Measurements from ENCODE around the gene PDLIM7. TPM values are rescaled to one million over a fixed set of nuclear protein-coding genes. Genes with fewer than 3 reads are reported as not detected.

The PDLIM7 gene
- total RNA-seq, 1 donor from 2014 or later: 187 TPM

- peak overlapping the region; percentile 87 for H3K4me3 Mint-ChIP-seq
- no peaks in the 10 kb centered on the region for H3K9me3 Mint-ChIP-seq
- peaks cover 15% of the 10 kb centered on the region for H3K27me3 Mint-ChIP-seq
- H3K4me1 Mint-ChIP-seq (ENCODE audit: unreplicated experiment): peaks cover 32% of the 10 kb centered on the region
- peaks cover 8% of the 10 kb centered on the region for H3K36me3 Mint-ChIP-seq
- peak; percentile 87 for DNase-seq (ENCODE audit: extremely low spot score, unreplicated experiment)
- H3K27ac Mint-ChIP-seq: no peak overlapping the region
- no peak for TF ChIP-seq CTCF (conservative IDR thresholded peaks at IDR 0.05)
Measured at GRCh38 chr5:177496727-177497291, 595 bp downstream of the PDLIM7 start.

GRCh38 chr5:177496070-177496726, 1.2 kb downstream of the PDLIM7 start:
- peaks cover 32% of the 10 kb centered on the region for H3K4me1 Mint-ChIP-seq (ENCODE audit: unreplicated experiment)
- H3K4me3 Mint-ChIP-seq: peak overlapping the region; percentile 87
- H3K27me3 Mint-ChIP-seq: peaks cover 15% of the 10 kb centered on the region
- peak overlapping the region; percentile 86 for H3K27ac Mint-ChIP-seq
- H3K9me3 Mint-ChIP-seq: no peaks in the 10 kb centered on the region
- peaks cover 8% of the 10 kb centered on the region for H3K36me3 Mint-ChIP-seq
- peak; percentile 63 for TF ChIP-seq CTCF (conservative IDR thresholded peaks at IDR 0.05)
- no peak for DNase-seq (ENCODE audit: extremely low spot score, unreplicated experiment)

- DNase-seq (ENCODE audit: extremely low spot score, unreplicated experiment): no peak
- no peaks in the 10 kb centered on the region for H3K9me3 Mint-ChIP-seq
- peaks cover 27% of the 10 kb centered on the region for H3K4me1 Mint-ChIP-seq (ENCODE audit: unreplicated experiment)
- H3K4me3 Mint-ChIP-seq: peak overlapping the region; percentile 87
- peaks cover 15% of the 10 kb centered on the region for H3K27me3 Mint-ChIP-seq
- TF ChIP-seq CTCF (conservative IDR thresholded peaks at IDR 0.05): peak; percentile 9
- peaks cover 8% of the 10 kb centered on the region for H3K36me3 Mint-ChIP-seq
- H3K27ac Mint-ChIP-seq: peak overlapping the region; percentile 86
Measured at GRCh38 chr5:177495243-177496060, 2.0 kb downstream of the PDLIM7 start.

GRCh38 chr5:177494346-177495195, 2.8 kb downstream of the PDLIM7 start:
- TF ChIP-seq CTCF (conservative IDR thresholded peaks at IDR 0.05): peak; percentile 32
- H3K36me3 Mint-ChIP-seq: peaks cover 8% of the 10 kb centered on the region
- H3K27ac Mint-ChIP-seq: no peak overlapping the region
- H3K4me3 Mint-ChIP-seq: peak overlapping the region; percentile 25
- H3K4me1 Mint-ChIP-seq (ENCODE audit: unreplicated experiment): peaks cover 20% of the 10 kb centered on the region
- H3K27me3 Mint-ChIP-seq: peaks cover 11% of the 10 kb centered on the region
- H3K9me3 Mint-ChIP-seq: no peaks in the 10 kb centered on the region
- DNase-seq (ENCODE audit: extremely low spot score, unreplicated experiment): no peak

- Mint-ChIP-seq H3K27ac (no peak overlapping the region), H3K27me3 (peaks cover 8% of the 10 kb centered on the region), H3K9me3 (no peaks in the 10 kb centered on the region), H3K4me1 (ENCODE audit: unreplicated experiment) (peaks cover 17% of the 10 kb centered on the region), H3K36me3 (peaks cover 8% of the 10 kb centered on the region), H3K4me3 (no peak overlapping the region)
- DNase-seq (ENCODE audit: extremely low spot score, unreplicated experiment): no peak
- TF ChIP-seq CTCF (conservative IDR thresholded peaks at IDR 0.05): no peak
Measured at GRCh38 chr5:177493795-177494345, 3.5 kb downstream of the PDLIM7 start.
